MM.1S (cell line): ENCODE measurements around the gene NTM.

Experiments used
- DNase-seq: peaks from one replicate; pipeline ENCODE4 v3.0.0-alpha.2; 2015
- H2AFZ ChIP-seq: fragments of 300-600 bp; sonication (generic); 2 replicates; pipeline ENCODE4 v1.6.0; 2016; ENCODE audit warnings: antibody characterized with exemption, low read length
- H3F3A ChIP-seq: fragments of 300-600 bp; sonication (generic); 2 replicates; pipeline ENCODE4 v1.6.1; 2016; ENCODE audit warnings: mild to moderate bottlenecking, antibody characterized with exemption, low read length, moderate library complexity, mixed read lengths; ENCODE audit not compliant: insufficient read depth
- H3K27ac ChIP-seq: fragments of 300-600 bp; sonication (generic); 2 replicates; pipeline ENCODE4 v1.5.1; 2016; ENCODE audit warnings: mild to moderate bottlenecking, low read length
- H3K27me3 ChIP-seq: fragments of 300-600 bp; sonication (generic); replicated peaks from 2 replicates; pipeline ENCODE4 v1.6.0; 2016; ENCODE audit warnings: low read length; ENCODE audit not compliant: insufficient read depth
- H3K36me3 ChIP-seq: fragments of 300-600 bp; sonication (generic); replicated peaks from 2 replicates; pipeline ENCODE4 v1.6.1; 2016; ENCODE audit warnings: mild to moderate bottlenecking, low read length, mixed read lengths; ENCODE audit not compliant: insufficient read depth
- H3K4me1 ChIP-seq: fragments of 300-600 bp; sonication (generic); 2 replicates; pipeline ENCODE4 v1.6.1; 2016; ENCODE audit warnings: low read length, mixed read lengths
- H3K4me2 ChIP-seq: fragments of 300-600 bp; sonication (generic); 2 replicates; pipeline ENCODE4 v1.6.0; 2016; ENCODE audit warnings: low read depth, low read length
- H3K4me3 ChIP-seq: fragments of 300-600 bp; sonication (generic); 2 replicates; pipeline ENCODE4 v1.5.1; 2016; ENCODE audit warnings: low read length, mixed read lengths
- H3K79me2 ChIP-seq: fragments of 300-600 bp; sonication (generic); 2 replicates; pipeline ENCODE4 v1.6.1; 2016; ENCODE audit warnings: mixed run types, low read length, mixed read lengths
- H3K9ac ChIP-seq: fragments of 300-600 bp; sonication (generic); 2 replicates; pipeline ENCODE4 v1.6.1; 2016; ENCODE audit warnings: low read length, mixed read lengths
- H3K9me2 ChIP-seq: fragments of 300-600 bp; sonication (generic); replicated peaks from 2 replicates; pipeline ENCODE4 v1.6.1; 2016; ENCODE audit warnings: mild to moderate bottlenecking, low read length, mixed read lengths; ENCODE audit not compliant: insufficient read depth
- H3K9me3 ChIP-seq: fragments of 300-600 bp; sonication (generic); replicated peaks from 2 replicates; pipeline ENCODE4 v1.6.1; 2016; ENCODE audit warnings: mild to moderate bottlenecking, low read length, mixed read lengths; ENCODE audit not compliant: insufficient read depth
- H4K20me1 ChIP-seq: fragments of 300-600 bp; sonication (generic); 2 replicates; pipeline ENCODE4 v1.6.1; 2016; ENCODE audit warnings: mild to moderate bottlenecking, low read length, moderate library complexity, mixed read lengths; ENCODE audit not compliant: insufficient read depth
- EZH2 ChIP-seq: fragments of 300-600 bp; sonication (generic); optimal IDR thresholded peaks from 2 replicates; pipeline ENCODE3; 2017; ENCODE audit warnings: low read depth, mild to moderate bottlenecking, antibody characterized with exemption, low read length, mixed read lengths
- EZH2phosphoT487 ChIP-seq: fragments of 300-600 bp; sonication (generic); IDR thresholded peaks from 2 replicates; pipeline ENCODE4 v1.6.1; 2018; ENCODE audit warnings: antibody characterized with exemption, low read length
- TF ChIP-seq, protein P1 (sequence below): fragments of 300-600 bp; sonication (generic); IDR thresholded peaks from 2 replicates; pipeline ENCODE4 v1.5.1; 2016; ENCODE audit warnings: antibody characterized with exemption, low read length, mixed read lengths

NTM gene

DNA sequence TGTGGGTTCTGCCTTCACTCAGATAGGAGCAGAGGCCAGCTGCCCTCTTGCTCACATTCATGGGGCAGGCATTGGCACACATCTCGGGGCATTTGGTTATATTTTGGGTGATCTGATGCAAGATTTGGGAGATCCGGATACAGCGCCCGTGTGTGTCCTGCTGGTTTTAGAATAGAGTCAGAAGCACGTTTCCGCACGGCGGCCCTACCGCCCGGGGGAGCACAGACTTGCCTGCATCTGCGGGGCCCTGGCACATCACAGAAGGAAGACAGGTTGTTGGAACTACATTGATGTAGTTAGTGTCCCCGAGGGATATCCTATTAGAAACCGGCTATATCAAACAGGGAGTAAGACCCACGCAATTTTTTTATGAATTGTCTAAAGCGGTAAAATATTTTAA, 982.8 kb downstream of the NTM start:
- Histone ChIP-seq H3K4me2 (no peak overlapping the region), H3K79me2 (no peaks in the 10 kb centered on the region), H4K20me1 (no peaks in the 10 kb centered on the region), H3K27ac (no peak overlapping the region), H3K36me3 (no peaks in the 10 kb centered on the region), H3K4me1 (peaks cover 53% of the 10 kb centered on the region), H3K9me2 (no peaks in the 10 kb centered on the region), H3K9me3 (no peaks in the 10 kb centered on the region), H3K27me3 (no peaks in the 10 kb centered on the region), H3K9ac (no peak overlapping the region), H2AFZ (no peak overlapping the region), H3F3A (peaks cover 30% of the 10 kb centered on the region), H3K4me3 (no peak overlapping the region)
- TF ChIP-seq EZH2 (no peak), EZH2phosphoT487 (no peak)
- TF ChIP-seq, protein P1, sequence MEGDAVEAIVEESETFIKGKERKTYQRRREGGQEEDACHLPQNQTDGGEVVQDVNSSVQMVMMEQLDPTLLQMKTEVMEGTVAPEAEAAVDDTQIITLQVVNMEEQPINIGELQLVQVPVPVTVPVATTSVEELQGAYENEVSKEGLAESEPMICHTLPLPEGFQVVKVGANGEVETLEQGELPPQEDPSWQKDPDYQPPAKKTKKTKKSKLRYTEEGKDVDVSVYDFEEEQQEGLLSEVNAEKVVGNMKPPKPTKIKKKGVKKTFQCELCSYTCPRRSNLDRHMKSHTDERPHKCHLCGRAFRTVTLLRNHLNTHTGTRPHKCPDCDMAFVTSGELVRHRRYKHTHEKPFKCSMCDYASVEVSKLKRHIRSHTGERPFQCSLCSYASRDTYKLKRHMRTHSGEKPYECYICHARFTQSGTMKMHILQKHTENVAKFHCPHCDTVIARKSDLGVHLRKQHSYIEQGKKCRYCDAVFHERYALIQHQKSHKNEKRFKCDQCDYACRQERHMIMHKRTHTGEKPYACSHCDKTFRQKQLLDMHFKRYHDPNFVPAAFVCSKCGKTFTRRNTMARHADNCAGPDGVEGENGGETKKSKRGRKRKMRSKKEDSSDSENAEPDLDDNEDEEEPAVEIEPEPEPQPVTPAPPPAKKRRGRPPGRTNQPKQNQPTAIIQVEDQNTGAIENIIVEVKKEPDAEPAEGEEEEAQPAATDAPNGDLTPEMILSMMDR: no peak
- no peak for DNase-seq

DNA sequence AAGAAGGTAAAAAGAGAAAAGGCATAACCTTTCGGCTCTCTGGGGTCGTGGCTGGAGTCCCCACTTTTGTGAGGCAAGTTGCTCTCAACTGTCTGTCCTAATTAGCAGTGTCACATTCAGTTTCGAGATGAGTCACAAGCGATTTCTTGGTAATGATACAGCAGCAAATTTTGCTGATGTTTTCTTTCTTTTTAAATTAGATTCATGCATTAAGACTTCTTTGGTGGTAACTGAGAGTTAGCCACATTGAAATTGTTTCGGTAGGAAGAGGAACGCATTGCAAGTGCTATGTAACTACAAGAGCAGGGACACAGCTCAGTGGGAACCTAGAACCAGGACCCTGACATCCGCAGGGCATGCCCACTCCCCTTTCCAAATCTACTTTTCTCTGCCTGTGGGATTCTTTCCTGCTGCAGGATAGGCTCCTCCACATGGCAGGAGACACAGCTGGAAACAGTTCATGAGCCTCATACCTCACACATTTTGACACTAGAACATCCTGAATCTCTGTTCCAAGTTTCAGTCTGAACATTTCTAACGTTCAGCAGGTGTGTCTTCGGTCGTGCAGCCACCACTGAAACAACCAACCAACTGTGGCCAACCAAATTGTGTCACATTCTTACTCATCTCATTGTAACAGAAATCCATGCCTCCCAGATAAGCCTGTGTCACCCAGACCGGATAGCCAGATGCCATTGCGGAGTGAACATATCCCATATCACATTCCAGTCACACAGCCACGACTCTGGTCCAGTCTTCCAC, 987.6 kb downstream of the NTM start:
- peaks cover 44% of the 10 kb centered on the region for H3F3A ChIP-seq
- H3K9me3 ChIP-seq: no peaks in the 10 kb centered on the region
- peak overlapping the region; percentile 44 for H3K4me3 ChIP-seq
- peak overlapping the region; percentile 82 for H3K4me2 ChIP-seq
- H2AFZ ChIP-seq: peak overlapping the region; percentile 26
- H3K27ac ChIP-seq: peak overlapping the region; percentile 98
- H3K27me3 ChIP-seq: no peaks in the 10 kb centered on the region
- H4K20me1 ChIP-seq: no peaks in the 10 kb centered on the region
- peaks cover 59% of the 10 kb centered on the region for H3K4me1 ChIP-seq
- TF ChIP-seq EZH2 (no peak), EZH2phosphoT487 (no peak)
- TF ChIP-seq, protein P1: no peak
- H3K9ac ChIP-seq: peak overlapping the region; percentile 62
- no peaks in the 10 kb centered on the region for H3K36me3 ChIP-seq
- no peaks in the 10 kb centered on the region for H3K9me2 ChIP-seq
- H3K79me2 ChIP-seq: no peaks in the 10 kb centered on the region
- peak; percentile 95 for DNase-seq

DNA sequence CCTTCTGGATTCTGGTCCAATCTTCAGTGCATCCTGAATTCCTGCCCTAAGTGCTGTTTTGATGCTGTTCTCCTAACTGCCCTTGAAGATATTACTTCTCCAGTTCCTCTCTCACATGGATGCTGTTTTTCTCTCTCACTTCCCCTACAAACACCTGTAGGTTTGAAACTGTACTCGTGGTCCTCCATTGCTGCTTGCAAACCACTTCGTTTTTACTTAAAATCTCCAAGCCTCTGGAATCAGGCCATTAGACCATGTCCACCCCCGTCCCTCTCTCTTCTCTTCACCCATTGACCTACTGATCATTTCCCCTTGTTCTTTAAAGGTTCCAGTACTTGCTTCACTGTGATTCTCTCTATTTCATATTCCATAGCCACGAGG, 988.1 kb downstream of the NTM start:
- no peaks in the 10 kb centered on the region for H4K20me1 ChIP-seq
- TF ChIP-seq, protein P1: no peak
- TF ChIP-seq EZH2phosphoT487: no peak
- no peak for TF ChIP-seq EZH2
- no peaks in the 10 kb centered on the region for H3K79me2 ChIP-seq
- peak overlapping the region; percentile 82 for H3K4me2 ChIP-seq
- peaks cover 59% of the 10 kb centered on the region for H3K4me1 ChIP-seq
- H3K4me3 ChIP-seq: peak overlapping the region; percentile 44
- H3K9me2 ChIP-seq: no peaks in the 10 kb centered on the region
- peak overlapping the region; percentile 62 for H3K9ac ChIP-seq
- H3K27me3 ChIP-seq: no peaks in the 10 kb centered on the region
- no peaks in the 10 kb centered on the region for H3K36me3 ChIP-seq
- H3K27ac ChIP-seq: peak overlapping the region; percentile 98
- H2AFZ ChIP-seq: peak overlapping the region; percentile 11
- peaks cover 44% of the 10 kb centered on the region for H3F3A ChIP-seq
- DNase-seq: no peak
- no peaks in the 10 kb centered on the region for H3K9me3 ChIP-seq
